CD4-positive, alpha-beta T cell treated with Interleukin-6 for 4 hours (primary cell): Measurements from ENCODE around the gene TLE4.

Experiments
- DNase-seq: peaks from one replicate; pipeline ENCODE4 v3.0.0-alpha.2; 2020; ENCODE audit warnings: mixed read lengths

The TLE4 gene

DNA sequence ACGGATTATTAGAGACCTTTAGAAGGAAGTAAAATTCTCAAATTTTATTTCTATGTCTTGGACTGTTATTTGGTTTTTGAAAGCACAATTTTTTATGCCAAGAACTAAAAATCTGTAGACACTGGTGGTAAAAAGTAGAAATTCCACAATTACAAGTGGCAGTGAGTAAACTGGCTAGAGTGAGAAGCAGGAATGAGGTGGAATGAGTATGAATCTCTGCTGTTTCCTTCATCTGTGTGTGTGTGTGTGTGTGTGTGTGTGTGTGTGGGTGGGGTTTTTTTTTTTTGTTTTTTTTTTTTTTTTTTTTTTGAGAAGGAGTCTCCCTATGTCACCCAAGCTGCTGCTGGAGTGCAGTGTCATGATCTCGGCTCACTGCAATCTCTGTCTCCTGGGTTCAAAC, 94.2 kb downstream of the TLE4 start:
- no peak for DNase-seq

DNA sequence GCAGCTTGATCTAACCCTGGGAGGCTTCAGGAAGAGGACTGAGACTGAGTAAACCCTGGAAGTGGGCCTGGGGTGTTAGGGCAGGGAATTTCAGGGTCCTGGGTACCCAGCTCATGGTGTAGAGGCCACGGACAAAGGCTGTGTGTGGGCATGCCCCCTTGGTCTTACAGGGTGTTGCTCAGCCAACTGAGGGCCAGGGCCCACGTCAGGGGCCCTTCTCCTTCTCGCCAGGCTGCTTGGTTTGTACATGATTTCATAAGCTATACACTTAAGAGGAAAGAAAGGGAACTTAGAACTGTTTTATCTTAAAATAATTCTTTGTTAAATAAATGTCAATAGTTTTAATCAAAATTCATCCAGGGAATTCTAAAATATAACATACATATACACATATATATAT, 95.4 kb downstream of the TLE4 start:
- no peak for DNase-seq

DNA sequence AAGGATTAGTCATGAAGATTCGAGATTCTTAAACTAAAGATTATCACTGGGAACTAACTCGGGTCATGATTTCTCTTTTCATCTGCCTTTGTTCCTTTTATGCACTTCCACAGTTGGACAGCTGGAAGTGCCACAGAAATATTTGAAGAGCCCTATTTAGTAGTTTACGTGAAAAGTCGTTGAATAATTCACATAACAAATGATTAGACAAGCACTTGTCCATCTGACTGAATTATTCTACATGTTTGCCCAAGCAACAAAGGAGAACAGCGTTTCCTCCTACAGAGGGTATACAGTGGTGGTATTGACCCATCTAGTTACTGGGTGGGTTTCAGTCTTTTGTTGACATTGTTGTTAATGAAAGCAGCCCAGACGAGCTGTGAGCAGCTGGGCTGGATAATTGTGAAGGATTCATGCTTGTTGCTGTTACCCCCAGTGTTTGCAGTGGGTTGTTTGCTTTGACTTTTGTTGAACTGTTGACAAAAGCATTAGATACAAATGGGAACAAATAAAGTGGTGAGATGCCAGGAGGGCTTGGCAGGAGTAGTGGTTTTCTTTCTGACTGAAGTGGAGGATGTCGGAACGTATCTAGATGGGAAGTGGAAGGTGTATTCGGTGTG, 96.2 kb downstream of the TLE4 start:
- no peak for DNase-seq

DNA sequence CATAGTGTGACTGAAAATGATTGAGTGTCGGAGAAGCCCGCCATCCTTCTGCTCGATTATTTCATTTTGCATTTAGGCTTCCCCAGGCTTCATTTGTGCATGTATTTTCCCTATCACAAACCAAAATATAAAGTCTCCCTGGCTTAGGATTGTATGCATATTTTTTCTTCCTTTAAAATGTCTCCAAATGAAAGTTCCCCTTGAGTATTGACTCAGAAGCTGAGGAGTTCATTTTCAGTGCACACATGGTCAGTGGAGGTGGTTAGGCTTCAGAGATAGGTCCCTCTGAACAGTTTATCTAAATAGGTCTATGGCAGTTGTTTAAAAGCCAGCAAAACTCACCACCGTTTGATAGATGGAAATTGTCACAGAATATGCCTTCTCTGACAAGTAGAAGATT, 97.2 kb downstream of the TLE4 start:
- no peak for DNase-seq

DNA sequence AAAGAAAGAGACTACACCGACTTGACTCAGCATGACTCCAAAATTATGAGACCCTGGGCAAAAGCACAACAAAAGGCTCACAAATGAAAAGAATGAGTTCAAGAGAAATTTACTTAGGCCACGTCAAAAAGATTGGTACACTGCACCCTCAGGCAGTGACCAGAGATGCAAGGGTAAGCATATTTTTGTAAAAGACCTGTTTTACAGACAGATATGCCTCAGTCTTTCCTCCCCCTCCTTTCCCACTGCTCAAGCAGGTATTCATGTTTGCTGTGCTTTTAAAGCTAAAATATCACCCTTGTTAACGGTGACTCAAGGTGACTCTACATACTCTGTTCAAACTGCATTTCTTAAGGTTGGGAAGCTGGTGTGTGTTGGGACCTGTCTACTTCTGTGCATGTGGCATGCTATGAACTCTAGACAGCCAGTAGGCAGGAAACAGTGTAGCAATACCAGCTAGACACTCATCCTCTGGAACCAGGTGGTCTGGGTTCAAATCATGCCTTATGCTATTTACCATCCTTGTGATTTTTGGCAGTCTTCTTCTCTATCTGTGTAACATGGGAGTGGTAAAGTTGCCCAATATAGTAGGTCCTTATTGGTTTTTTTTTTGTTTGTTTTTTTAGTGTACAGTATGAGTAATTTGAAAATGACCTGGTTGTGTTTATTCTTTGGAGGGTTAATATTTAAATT, 98.7 kb downstream of the TLE4 start:
- no peak for DNase-seq

DNA sequence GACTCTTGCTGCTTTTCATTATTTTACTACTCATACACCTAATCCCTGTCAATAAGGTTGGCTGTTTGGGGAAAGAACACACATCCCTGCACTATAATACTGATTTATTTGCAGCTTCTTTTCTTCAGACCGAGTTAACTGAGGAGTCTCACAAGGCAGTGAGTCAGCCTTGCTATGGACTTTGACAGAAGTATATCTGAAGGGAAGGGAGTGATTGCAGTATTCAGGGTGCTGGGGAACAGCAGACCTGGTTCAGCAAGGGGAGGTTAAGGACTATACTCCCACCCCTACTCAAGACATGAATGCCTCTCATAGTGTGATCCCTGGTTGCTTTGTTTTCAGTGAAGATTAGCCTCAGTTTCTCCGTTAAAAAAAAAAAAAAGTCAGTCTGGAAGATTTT, 99.8 kb downstream of the TLE4 start:
- no peak for DNase-seq

DNA sequence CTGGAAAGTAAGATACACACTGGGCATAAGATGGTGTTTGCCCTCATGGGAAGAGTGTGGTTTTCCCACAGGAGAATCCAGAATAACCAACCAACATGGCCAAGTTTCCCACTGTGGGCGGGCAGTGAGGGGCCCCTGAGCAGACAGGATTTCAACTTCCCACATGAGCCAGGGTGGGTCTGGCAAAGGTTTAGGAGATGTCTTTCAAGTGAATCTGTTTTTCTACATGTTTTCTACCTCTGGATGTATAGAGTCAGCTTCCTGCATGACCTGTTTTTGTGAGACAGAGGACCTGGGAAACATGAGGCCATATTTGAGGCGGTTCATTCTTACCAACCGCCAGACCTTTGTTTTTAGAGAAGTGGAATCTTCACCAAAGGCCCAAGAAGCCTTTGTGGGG, 100.5 kb downstream of the TLE4 start:
- no peak for DNase-seq

DNA sequence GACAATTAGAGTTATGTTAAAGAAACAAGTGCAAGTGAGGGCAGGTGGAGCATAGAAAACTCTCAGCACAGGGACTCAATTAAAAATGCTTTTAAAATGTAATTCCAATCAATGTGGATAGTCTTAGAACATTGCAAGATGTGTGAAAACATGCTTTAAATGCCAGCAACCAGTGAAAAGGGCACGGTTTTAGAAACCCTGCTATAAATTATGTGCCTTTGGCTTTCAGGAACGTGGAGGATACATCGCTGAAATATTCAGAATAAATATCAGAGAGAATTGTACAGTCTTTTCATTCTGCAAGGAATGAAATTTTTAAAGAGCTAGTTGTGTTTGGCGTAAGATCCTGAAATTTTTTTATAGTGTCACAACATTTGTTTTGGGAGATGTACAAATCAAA, 101.1 kb downstream of the TLE4 start:
- DNase-seq = no peak

DNA sequence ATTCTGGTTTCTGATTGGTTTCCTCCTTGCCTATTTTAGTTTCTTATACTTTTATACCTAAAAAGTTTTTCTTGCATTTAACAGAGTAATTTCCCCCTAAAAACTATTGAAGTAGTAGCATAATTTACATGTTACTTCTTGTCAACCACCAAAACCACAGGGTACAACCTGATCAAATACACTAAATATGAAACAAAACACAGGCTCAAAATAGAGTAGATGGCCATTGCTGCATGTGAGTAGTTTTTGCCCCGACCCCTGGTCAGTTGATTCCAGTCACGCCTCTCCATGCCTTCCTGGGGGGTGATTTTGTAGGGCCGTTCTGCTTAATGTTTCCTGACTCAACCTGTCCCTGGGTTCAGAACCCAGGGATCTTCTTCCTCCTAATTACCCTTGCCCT, 101.8 kb downstream of the TLE4 start:
- DNase-seq = no peak

DNA sequence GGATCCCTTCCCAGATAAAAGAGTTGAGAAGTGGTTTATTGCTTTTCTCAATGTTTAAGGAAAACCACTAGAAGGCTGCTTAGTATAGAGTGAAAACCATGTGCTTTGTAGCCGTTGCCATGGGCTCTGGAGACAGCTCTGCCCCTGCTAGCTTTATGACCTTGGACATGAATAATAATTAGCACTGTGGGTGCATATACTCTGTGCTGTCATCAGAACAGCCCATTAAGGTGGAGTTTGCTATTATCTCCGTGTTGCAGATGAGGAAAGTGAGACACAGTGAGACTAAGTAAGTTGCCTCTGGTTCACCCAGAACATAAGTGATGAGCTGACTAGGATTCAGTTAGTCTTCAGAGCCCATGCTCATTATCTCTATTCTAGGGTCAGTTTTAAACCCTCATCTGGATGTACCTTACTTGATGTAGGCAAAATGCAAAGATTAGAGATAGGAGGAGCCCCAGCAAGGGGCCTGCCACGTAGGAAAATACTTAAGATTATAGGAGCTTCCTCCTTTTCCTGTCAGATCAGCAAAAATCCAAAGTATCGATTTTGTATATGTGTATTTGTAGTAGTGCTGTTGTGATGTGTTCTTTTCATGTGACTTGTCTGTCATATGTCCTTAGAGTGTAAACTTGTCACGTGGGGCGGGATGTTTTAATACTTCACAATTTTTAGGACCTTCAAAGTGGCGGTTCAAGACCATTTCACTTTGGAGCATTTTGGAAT, 102.5 kb downstream of the TLE4 start:
- DNase-seq = no peak

DNA sequence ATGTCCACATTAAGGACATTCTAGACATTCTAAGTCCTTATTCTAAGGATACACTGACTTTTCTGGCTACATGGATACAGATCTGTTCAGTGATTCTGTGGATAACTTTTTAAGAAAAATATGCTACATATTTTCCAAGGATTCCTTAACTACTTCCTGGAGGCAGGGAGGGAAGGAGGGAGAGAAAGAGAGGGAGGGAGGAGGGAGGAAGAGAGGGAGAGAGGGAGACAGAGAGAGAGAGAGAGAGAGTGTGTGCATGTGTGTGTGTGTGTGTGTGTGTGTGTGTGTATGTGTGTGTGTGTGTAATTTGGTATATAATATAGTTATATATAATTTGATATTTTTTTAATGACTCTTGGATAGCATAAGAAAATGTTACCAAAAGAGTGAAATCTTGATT, 109.8 kb downstream of the TLE4 start:
- DNase-seq = no peak

DNA sequence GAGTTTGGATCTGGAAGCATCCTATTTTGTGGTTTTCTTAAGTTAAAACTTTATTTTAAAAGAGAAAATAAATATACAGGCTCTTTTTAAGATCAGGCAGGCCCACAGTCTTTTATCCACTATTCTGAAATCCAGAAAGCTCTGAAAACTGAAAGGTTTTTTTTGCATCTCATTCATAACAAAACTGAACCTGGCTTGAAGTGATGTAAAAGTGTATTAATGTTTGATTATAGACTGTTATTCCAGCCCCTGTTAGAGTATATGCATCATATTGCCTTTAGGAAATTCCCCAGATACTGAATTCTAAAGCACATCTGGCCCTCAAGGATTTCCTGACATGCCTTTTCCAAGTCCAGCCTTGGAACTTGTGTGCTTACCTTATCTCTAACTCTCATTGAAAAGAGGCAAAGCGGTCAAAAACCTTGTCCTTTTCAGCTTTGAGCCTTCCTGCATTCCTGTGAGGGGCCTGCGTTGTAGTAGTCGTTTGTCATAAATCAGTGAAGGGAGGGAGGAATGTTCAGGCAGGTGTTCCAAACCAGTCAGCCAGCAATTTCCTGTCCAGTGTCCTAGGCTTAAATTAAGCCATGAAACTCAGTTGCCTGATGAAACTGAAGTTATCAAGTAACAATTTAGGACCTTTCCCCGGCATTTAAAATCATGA, 110.4 kb downstream of the TLE4 start:
- DNase-seq = no peak

DNA sequence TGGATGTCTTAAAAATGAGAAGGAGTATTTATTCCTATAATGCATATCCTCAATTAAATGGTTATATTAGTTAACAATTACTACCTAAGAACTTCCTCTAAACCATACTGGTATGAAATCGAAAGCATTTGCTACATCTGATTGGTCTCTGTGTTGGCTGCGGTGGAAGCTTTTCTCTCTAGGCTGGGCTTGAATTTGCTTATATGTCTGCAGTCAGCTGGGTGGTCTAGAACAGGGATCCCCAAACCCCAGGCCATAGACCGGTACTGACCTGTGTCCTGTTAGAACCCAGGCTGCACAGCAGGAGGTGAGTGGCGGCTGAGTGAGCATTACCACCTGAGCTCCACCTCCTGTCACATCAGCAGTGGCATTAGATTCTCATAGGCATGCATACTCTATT, 112.3 kb downstream of the TLE4 start:
- DNase-seq = no peak

DNA sequence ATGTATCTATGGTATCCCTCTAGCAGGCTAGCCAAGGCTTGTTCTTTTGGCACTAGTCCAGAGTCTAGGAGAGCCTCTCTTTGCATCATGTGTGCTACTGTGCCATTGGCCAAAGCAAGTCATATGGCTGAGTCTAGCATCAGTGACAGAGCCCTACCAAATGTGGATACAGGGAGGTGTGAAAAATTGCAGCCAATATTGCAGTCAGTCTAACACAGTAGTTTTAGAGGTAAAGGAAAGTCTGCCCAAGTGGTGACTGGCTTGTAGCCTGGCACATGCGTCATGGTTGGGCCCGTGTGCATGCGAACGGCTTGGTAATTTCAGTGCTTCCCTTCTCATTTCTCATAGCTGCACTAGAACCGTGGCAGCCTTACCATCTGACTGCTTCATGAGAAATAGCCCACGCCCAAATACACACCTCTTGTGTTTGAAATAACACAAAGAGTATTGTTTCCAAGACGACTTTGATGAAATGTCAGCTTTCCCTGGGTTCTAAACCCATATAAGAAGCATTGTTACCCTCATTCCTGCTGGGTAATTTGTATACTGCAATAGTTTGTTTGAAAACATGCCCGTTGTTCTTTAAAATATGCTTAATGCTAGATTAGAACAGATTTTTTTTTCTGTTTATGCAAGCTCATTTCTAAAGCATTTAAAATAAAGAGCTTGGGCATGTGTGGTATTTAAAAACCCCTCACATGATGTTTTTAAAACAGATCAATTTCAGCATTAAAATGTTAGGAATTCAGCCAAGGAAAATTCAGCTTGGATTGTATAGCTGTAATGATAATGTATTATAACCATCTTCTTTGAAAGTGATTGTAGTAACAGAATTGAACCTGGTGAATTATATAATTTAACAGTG, 113.2 kb downstream of the TLE4 start:
- DNase-seq = no peak

DNA sequence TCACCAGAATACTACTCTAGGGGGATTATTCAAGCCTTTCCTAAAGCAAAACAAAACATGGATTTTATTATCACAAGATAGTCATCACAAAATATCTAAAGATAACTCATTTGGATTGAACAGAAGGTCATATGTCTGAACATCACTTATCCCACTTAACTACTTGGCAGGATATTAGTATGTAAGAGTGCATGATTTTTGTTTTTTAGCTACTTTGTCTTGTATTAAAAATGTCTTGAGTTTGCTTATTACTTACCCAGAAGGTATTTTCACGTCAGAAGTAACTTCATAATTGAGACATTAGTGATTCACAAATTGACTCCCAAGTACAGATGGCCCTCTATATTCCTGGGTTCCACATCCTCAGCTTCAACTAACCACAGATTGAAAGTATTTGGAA, 113.8 kb downstream of the TLE4 start:
- DNase-seq = no peak

DNA sequence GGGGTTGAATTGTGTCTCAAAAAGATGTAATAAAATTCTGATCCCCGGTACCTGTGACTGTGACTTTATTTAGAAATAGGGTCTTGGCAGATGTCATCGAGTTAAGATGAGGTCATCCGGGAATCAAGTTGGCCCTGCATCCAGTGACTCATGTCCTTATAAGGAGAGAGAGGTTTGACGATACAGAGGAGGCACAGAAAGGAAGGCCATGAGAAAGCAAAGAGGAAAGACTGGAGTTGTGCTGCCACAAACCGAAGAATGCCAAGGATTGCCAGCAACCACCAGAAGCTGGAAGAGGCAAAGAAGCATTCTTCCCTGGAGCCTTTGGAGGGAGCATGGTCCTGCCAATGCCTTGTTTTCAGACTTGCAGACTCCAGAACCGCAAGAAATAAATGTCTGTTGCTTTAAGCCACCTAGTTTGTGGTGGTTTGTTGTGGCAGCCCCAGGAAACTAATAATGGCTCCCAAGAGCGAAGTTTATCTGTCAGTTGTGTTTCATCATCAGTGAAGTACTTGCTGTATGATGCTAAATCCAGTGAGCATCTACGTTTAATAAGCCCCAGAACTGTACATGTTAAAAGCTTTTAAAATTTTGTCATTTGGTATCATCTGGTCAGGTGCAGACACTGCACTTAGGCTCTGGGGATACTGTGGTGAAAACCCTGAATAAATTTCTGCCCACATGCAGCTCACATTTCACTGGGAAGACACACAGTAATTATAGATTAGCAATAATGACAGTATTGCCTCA, 114.8 kb downstream of the TLE4 start:
- DNase-seq = no peak

DNA sequence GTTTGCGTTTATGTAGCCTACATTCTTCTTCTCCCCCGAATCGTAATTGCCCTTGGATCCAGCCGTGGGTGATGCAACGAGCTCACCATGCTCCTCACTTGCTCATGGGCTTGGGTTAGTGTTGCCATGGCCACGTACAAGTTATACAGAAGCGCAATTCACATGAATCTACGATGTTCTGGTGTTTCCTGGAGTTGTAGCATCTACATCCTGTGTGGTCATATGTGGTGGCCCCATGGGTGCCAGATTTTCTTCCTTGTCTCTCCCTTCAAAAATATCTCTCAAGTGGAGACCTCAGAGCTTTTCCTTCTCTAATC, 115.3 kb downstream of the TLE4 start:
- no peak for DNase-seq

DNA sequence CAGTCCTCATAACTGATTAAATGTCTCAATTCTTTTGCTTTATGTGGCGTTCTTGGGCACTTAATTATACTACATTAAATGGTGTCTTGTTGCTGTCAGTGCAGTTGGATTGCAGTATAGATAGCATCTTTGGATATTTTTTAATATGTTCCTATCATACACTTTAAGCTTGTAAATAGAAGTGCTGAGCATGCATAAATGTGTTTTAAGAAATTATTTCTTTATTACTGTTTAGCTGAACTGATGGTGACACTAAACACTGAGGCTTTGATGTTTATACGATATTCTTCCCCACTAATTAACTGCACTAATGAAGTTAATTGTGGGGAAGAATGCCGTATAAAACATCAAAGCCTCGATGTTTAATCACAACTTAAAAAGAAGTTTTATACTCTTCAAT, 116.6 kb downstream of the TLE4 start:
- no peak for DNase-seq

DNA sequence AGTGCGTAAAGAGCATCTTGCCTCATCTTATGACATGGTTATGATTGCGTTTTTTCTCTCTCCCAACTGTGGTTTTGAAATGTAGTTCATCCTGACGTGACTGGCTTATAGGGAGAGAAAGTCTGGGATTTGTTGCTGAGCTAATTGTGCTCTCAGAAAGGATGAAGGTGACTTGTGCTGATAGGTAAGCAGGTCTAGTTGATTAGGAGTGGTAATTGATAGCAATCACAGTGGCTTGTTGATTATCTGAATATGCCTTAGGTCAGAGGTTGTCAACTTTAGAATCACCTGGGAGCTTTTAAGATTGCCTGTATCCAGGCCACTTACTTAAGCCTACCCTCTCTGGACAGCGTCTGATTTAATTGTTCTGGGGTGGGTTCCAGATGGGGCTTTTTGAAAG, 117.8 kb downstream of the TLE4 start:
- no peak for DNase-seq

DNA sequence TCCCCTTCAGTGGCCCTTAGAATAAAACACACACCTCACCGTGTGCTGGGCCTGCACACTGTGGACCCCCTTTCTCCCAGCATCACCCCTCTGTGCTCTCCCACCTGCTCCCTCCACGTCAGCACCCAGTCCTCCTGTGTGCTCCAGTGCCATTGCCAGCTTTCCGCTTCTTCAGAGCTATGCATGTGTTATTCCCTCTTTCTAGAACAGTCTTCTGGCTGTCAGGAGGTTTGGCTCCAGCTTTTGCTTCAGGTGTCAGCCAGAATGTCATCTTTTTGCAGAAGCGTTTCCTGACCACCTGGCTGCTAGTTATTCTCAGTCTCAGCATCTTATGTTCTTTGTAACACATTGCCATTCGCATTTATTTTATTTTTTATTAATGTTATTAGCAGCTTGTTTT, 119.7 kb downstream of the TLE4 start:
- no peak for DNase-seq

DNA sequence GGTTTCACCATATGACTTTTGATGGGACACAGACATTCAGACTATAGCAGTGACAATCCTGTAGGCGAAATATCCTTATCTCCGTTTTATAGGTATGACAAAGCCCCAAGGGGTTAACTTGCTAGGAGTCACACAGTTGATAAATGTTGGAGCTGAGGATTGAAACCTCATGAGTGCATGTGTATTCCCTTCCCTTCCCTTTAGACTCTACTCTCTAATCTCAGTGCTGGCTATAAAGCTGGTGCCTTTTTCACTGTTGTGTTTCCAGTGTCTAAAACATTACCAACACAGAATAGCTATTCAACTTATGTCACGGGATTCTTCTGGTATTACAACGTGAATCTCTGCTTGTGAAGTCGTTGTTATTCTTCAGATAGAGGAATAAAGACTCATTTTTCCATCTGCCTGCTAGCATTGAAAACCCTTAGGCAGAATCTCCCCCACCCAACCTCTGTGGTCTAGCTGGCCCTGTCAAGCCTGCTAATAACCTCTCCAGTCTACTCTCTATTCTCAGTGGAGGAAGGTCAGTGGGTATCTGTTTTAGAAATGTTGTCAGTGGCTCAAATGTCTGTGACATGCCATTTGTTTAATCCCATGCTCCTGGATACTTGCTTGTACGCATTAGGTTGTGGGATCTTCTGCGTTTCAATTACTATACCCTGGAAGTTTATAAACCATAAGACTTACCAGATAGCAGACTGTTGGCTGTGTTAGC, 121.2 kb downstream of the TLE4 start:
- no peak for DNase-seq

DNA sequence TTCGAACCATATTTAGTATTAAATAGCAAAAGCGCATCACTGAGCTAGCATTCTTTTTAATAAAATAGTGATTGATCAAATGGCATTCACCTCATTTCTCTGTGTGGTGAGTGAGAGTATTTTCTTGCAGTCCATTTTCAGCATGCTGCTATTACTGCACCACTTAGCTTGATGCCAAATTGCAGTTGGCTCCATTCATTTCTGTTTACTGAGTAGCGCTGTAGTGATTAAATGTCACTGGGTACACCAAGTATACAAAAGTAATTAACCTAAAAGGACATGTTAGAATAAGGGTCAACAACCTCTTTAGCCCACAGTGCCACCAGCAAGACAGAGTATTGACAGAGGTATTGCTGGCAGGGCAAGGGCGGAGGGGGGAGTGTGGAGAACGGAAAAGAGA, 122.0 kb downstream of the TLE4 start:
- no peak for DNase-seq
